Left renal cortex interstitium (tissue), 4 donors: ENCODE data around the gene ZNF155. TPM values are rescaled to one million over a fixed set of nuclear protein-coding genes. Genes with fewer than 3 reads are reported as not detected.
"Not testable (repeated sequence)": the region's sequence is repeated elsewhere in the genome, so short reads cannot be mapped to it uniquely, and the experiment has no call there.

Source experiments
- DNase-seq, 4 donors: peaks; one replicate each; pipeline ENCODE4 v3.0.0-alpha.2; 2013; ENCODE audit warnings: low read depth in 4 of 4, low spot score in 2 of 4, missing footprints in 1 of 4
- polyA plus RNA-seq, 4 donors: library from polyadenylated mRNA; unstranded; fragments of 120-200 nt; gene quantifications; one replicate each; pipeline ENCODE4 v1.2.1, GENCODE V29; 2013; ENCODE audit not compliant: insufficient read length in 4 of 4

ZNF155 gene
- 10 to 100 TPM; 14.0 to 17.6 (median 14.9) TPM for polyA plus RNA-seq

- peak; percentile 88 to 95 (median 92) for DNase-seq
Observed at GRCh38 chr19:43983912-43984686, at the start of gene ZNF155. TSS of gene ZNF155 (plus strand) at chr19:43984188. CDS start at chr19:43988544, 4,356 bp downstream.

- DNase-seq, result peak; percentile 70 to 93 (median 90)
Observed at GRCh38 chr19:43934985-43935708, 48.8 kb upstream of the ZNF155 start, which contains the start of gene ZNF45. TSS of gene ZNF45 (minus strand) at chr19:43935282. CDS start at chr19:43922185, 13,097 bp downstream.

GRCh38 chr19:43936188-43936587 is 47.8 kb upstream of the ZNF155 start:
- no peak for DNase-seq

- no peak for DNase-seq
Observed at GRCh38 chr19:43939557-43940260, 44.3 kb upstream of the ZNF155 start.

- DNase-seq, result no peak
Observed at GRCh38 chr19:43940719-43941118, 43.3 kb upstream of the ZNF155 start.

GRCh38 chr19:43941209-43941608 is 42.8 kb upstream of the ZNF155 start:
- no peak for DNase-seq

- DNase-seq, result not testable (repeated sequence)
Observed at GRCh38 chr19:43947412-43947811, 36.6 kb upstream of the ZNF155 start.

- DNase-seq, result not testable (repeated sequence)
Observed at GRCh38 chr19:43949803-43950202, 34.2 kb upstream of the ZNF155 start.

- peak; percentile 84 to 95 (median 92) for DNase-seq
Observed at GRCh38 chr19:43950834-43951645, 32.9 kb upstream of the ZNF155 start, which contains the start of gene ZNF221. TSS of gene ZNF221 (plus strand) at chr19:43951228. CDS start at chr19:43962727, 11,499 bp downstream.

- no peak for DNase-seq
Observed at GRCh38 chr19:43956827-43957226, 27.2 kb upstream of the ZNF155 start.

GRCh38 chr19:43957891-43958290 is 26.1 kb upstream of the ZNF155 start:
- DNase-seq, result no peak

GRCh38 chr19:43960411-43960810 is 23.6 kb upstream of the ZNF155 start:
- no peak for DNase-seq

- no peak for DNase-seq
Observed at GRCh38 chr19:43966079-43966694, 17.8 kb upstream of the ZNF155 start.

- DNase-seq, result no peak
Observed at GRCh38 chr19:43976732-43977131, 7.3 kb upstream of the ZNF155 start.

GRCh38 chr19:43983544-43983911 is 460 bp upstream of the ZNF155 start:
- DNase-seq, result no peak

- no peak for DNase-seq
Observed at GRCh38 chr19:43984687-43985000, 656 bp downstream of the ZNF155 start.

GRCh38 chr19:43997631-43998290 is 13.8 kb downstream of the ZNF155 start:
- no peak for DNase-seq

GRCh38 chr19:44002212-44002565 is 18.2 kb downstream of the ZNF155 start:
- no peak for DNase-seq
